IMR-90 (cell line): Measurements from ENCODE around the gene TM4SF20. TPM values are rescaled to one million over a fixed set of nuclear protein-coding genes. Genes with fewer than 3 reads are reported as not detected.

Experiments
- ATAC-seq: fragments of 200-7000 bp; cut with Tn5 transposase; 2 replicates; pipeline ENCODE4 v1.9.1; 2020; ENCODE audit warnings: low read depth, mild to moderate bottlenecking, moderate library complexity
- BruUV-seq: library from RNA; stranded (reverse); fragments of 400-500 nt; replicated peaks from 2 replicates; lab custom pipeline; 2021; lab: Mats Ljungman, UMichigan
- CTCF ChIA-PET: fragments of 300-600 bp; formaldehyde crosslinking; extraction: SDS; loops from one replicate; lab custom pipeline; 2021; ENCODE audit warnings: antibody characterized with exemption; lab: Yijun Ruan, JAX
- POLR2A ChIA-PET: fragments of 300-600 bp; sonication (Branson Sonifier 250); formaldehyde crosslinking; loops from one replicate; lab custom pipeline; 2022; ENCODE audit warnings: antibody characterized with exemption; ENCODE audit not compliant: unreplicated experiment; lab: Charles Lee
- DNase-seq: peaks from one replicate; pipeline ENCODE4 v3.0.0; 2013
- H2AFZ ChIP-seq: replicated peaks from 2 replicates; pipeline ENCODE3; 2013; ENCODE audit warnings: low read length, mild to moderate bottlenecking; ENCODE audit not compliant: poor library complexity
- H2AK5ac ChIP-seq: 2 replicates; pipeline ENCODE4 v1.6.1; 2013; ENCODE audit warnings: low read depth, low read length, inconsistent platforms
- H2AK9ac ChIP-seq: replicated peaks from 2 replicates; pipeline ENCODE3; 2013; ENCODE audit warnings: mild to moderate bottlenecking, low read depth, low read length, moderate library complexity; ENCODE audit not compliant: poor library complexity
- H2BK120ac ChIP-seq: 2 replicates; pipeline ENCODE4 v1.6.1; 2013; ENCODE audit warnings: low read depth, low read length, inconsistent platforms
- H2BK15ac ChIP-seq: 3 replicates; pipeline ENCODE4 v1.6.1; 2013; ENCODE audit warnings: low read depth, low read length, inconsistent platforms
- H2BK20ac ChIP-seq: 2 replicates; pipeline ENCODE4 v1.6.1; 2013; ENCODE audit warnings: low read depth, mild to moderate bottlenecking, inconsistent platforms, low read length, moderate library complexity
- H2BK5ac ChIP-seq: 2 replicates; pipeline ENCODE4 v1.6.1; 2013; ENCODE audit warnings: mild to moderate bottlenecking, low read depth, low read length, inconsistent platforms; ENCODE audit not compliant: poor library complexity, severe bottlenecking
- H3K14ac ChIP-seq: replicated peaks from 2 replicates; pipeline ENCODE4 v1.6.1; 2013; ENCODE audit warnings: low read depth, low read length, inconsistent platforms
- H3K18ac ChIP-seq: 2 replicates; pipeline ENCODE4 v1.6.1; 2013; ENCODE audit warnings: low read depth, low read length, control low read depth
- H3K23ac ChIP-seq: 2 replicates; pipeline ENCODE4 v1.6.1; 2013; ENCODE audit warnings: low read depth, low read length, inconsistent platforms
- H3K27ac ChIP-seq: 2 replicates; pipeline ENCODE4 v1.5.1; 2013; ENCODE audit warnings: mild to moderate bottlenecking, control low read depth, low read length; ENCODE audit not compliant: insufficient read depth
- H3K27me3 ChIP-seq: 2 replicates; pipeline ENCODE4 v1.6.1; 2013; ENCODE audit warnings: low read length; ENCODE audit not compliant: control insufficient read depth, insufficient read depth
- H3K36me3 ChIP-seq: 2 replicates; pipeline ENCODE4 v1.6.1; 2013; ENCODE audit warnings: low read length, mixed read lengths; ENCODE audit not compliant: control insufficient read depth, insufficient read depth
- H3K4ac ChIP-seq: 2 replicates; pipeline ENCODE4 v1.6.1; 2013; ENCODE audit warnings: low read depth, low read length, inconsistent platforms
- H3K4me1 ChIP-seq: 2 replicates; pipeline ENCODE4 v1.6.1; 2013; ENCODE audit warnings: low read length, mixed read lengths; ENCODE audit not compliant: control insufficient read depth, insufficient read depth
- H3K4me2 ChIP-seq: 2 replicates; pipeline ENCODE4 v1.6.1; 2013; ENCODE audit warnings: low read depth, mild to moderate bottlenecking, control low read depth, low read length, moderate library complexity
- H3K4me3 ChIP-seq: 2 replicates; pipeline ENCODE4 v1.5.1; 2013; ENCODE audit warnings: low read depth, mild to moderate bottlenecking, control low read depth, low read length, moderate library complexity; ENCODE audit not compliant: insufficient read depth
- H3K56ac ChIP-seq: 2 replicates; pipeline ENCODE4 v1.6.1; 2013; ENCODE audit warnings: low read length, inconsistent platforms; ENCODE audit not compliant: insufficient read depth; ENCODE audit errors: extremely low read depth
- H3K79me1 ChIP-seq, 2 experiments: 2 replicates each; pipeline ENCODE4 v1.6.1; 2013; ENCODE audit warnings: low read length in 2 of 2, inconsistent platforms in 1 of 2, low read depth in 1 of 2
- H3K9ac ChIP-seq: 2 replicates; pipeline ENCODE4 v1.6.1; 2013; ENCODE audit warnings: low read depth, low read length, control low read depth
- H3K9me1 ChIP-seq: 2 replicates; pipeline ENCODE4 v1.6.1; 2013; ENCODE audit warnings: low read length, inconsistent platforms; ENCODE audit not compliant: insufficient read depth
- H3K9me3 ChIP-seq: 2 replicates; pipeline ENCODE4 v1.6.1; 2013; ENCODE audit warnings: low read length; ENCODE audit not compliant: control insufficient read depth, insufficient read depth
- H4K20me1 ChIP-seq: 2 replicates; pipeline ENCODE4 v1.6.1; 2013; ENCODE audit warnings: low read length, inconsistent platforms; ENCODE audit not compliant: insufficient read depth
- H4K5ac ChIP-seq: 2 replicates; pipeline ENCODE4 v1.6.1; 2013; ENCODE audit warnings: mild to moderate bottlenecking, low read depth, low read length, control low read depth
- H4K8ac ChIP-seq, 2 experiments: 2 replicates each; pipeline ENCODE4 v1.6.1; 2013; ENCODE audit warnings: low read depth in 2 of 2, low read length in 2 of 2, control low read depth in 1 of 2, inconsistent platforms in 1 of 2
- H4K91ac ChIP-seq: 2 replicates; pipeline ENCODE4 v1.6.1; 2013; ENCODE audit warnings: low read depth, low read length, inconsistent platforms; ENCODE audit not compliant: insufficient read depth
- FOS ChIP-seq: fragments of 150-350 bp; IDR thresholded peaks from 2 replicates; pipeline ENCODE4 v1.6.1; 2016; ENCODE audit warnings: low read depth, low read length
- WGBS, 2 experiments: methylation state at CpG; one replicate each; pipeline versions ENCODE4 v1.1.5 to v1.1.7; 2013; ENCODE audit warnings: missing lambda C conversion rate in 2 of 2; ENCODE audit not compliant: insufficient read length in 1 of 2; ENCODE audit errors: extremely low coverage in 2 of 2; 5-methylcytosine and 5-hydroxymethylcytosine counted together
- dilution Hi-C: fragments of 300-500 bp; cut with HindIII; formaldehyde crosslinking; loops from one replicate; pipeline ENCODE4 v1.14.3; 2018; ENCODE audit warnings: low sequenced_read_pairs; ENCODE audit not compliant: unreplicated experiment
- in situ Hi-C: fragments of 300-500 bp; cut with MboI; formaldehyde crosslinking; loops from 3 replicates; pipeline ENCODE4 v1.14.3; 2019; ENCODE audit warnings: low sequenced_read_pairs, inconsistent platforms, mixed read lengths
- intact Hi-C: fragments of 100-400 bp; cut with micrococcal nuclease; formaldehyde crosslinking; loops from 2 replicates; pipeline ENCODE4 v1.10.0; 2022
- polyA plus RNA-seq, 3 experiments: library from polyadenylated mRNA; depleted of rRNA; stranded (reverse); fragments of >200 nt; gene quantifications; 2 replicates each; pipeline ENCODE4 v1.2.3, GENCODE V29; 2012; ENCODE audit warnings: low replicate concordance in 1 of 3
- total RNA-seq: library from RNA; depleted of rRNA; stranded (reverse); fragments of >200 nt; gene quantifications from 2 replicates; pipeline ENCODE4 v1.2.3, GENCODE V29; 2012

Gene TM4SF20
- total and polyA plus RNA-seq, 2 of the 4 experiments (the other 2 are of a cell fraction), result under 0.01 to 0.03 TPM

DNA sequence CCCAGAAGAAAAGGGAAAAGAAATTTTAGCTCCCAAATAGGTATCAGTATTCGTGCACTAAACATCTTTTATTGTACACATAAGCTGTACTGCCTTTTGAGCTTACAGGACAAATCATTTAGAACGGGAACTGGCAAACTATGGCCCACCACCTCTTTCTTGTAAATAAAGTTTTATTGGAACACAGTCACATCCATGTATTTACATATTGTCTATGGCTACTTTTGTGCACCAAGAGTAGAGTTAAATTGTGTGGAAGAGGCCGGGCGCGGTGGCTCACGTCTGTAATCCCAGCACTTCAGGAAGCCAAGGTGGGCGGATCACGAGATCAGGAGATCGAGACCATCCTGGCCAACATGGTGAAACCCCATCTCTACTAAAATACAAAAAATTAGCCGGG, 5.7 kb downstream of the TM4SF20 start:
- Histone ChIP-seq H2BK120ac (peak overlapping the region; percentile 25; the same call in 1 of the 2 replicates), H3K27me3 (no peaks in the 10 kb centered on the region), H3K23ac (no peak overlapping the region), H3K36me3 (no peaks in the 10 kb centered on the region), H3K18ac (peak overlapping the region; percentile 42; the same call in 1 of the 2 replicates), H4K20me1 (no peaks in the 10 kb centered on the region), H4K8ac (no peak overlapping the region), H3K9ac (no peak overlapping the region), H3K56ac (no peak overlapping the region), H2AK5ac (no peak overlapping the region), H2BK20ac (peak overlapping the region; percentile 21; the same call in 1 of the 2 replicates), H2AK9ac (no peak overlapping the region), H4K91ac (peak overlapping the region; percentile 59; the same call in 1 of the 2 replicates), H3K4me1 (peaks cover 10% of the 10 kb centered on the region), H2BK15ac (peak overlapping the region; percentile 72; the same call in 1 of the 3 replicates), H3K9me3 (no peaks in the 10 kb centered on the region), H3K9me1 (peaks cover 4% of the 10 kb centered on the region; the same call in 1 of the 2 replicates), H3K4me2 (no peak overlapping the region), H3K14ac (no peak overlapping the region), H3K79me1 (no peaks in the 10 kb centered on the region), H3K4ac (no peak overlapping the region), H3K27ac (no peak overlapping the region), H3K4me3 (no peak overlapping the region), H2AFZ (no peak overlapping the region), H2BK5ac (no peak overlapping the region), H4K5ac (no peak overlapping the region)
- no TSS peak for BruUV-seq
- ATAC-seq (no peak), DNase-seq (no peak)
- intact Hi-C loops, result no loop called here
- no CpG with 5 or more reads among the region's 10 CpGs for WGBS, 2 experiments
- POLR2A ChIA-PET, result no interaction called here
- CTCF ChIA-PET, result interaction anchor here (0.8 to 1.1 kb wide), 2 partner anchors 9 to 34 kb away, joined by 3 read pairs; no protein-coding TSS in a partner anchor
- dilution Hi-C loops, result no loop called here
- in situ Hi-C loops, result no loop called here
- no peak for TF ChIP-seq FOS
